K562 (cell line): ENCODE measurements around the gene KIF26B. TPM values are rescaled to one million over a fixed set of nuclear protein-coding genes. Genes with fewer than 3 reads are reported as not detected.

Source experiments
- ATAC-seq: fragments of 200-7000 bp; cut with Tn5 transposase; 3 replicates; pipeline ENCODE4 v1.9.1; 2020; ENCODE audit warnings: moderate library complexity
- BruUV-seq: library from RNA; stranded (reverse); fragments of 400-500 nt; replicated peaks from 2 replicates; lab custom pipeline; 2021; lab: Mats Ljungman, UMichigan
- CTCF ChIA-PET: fragments of 300-600 bp; formaldehyde crosslinking; extraction: SDS; loops from one replicate; lab custom pipeline; 2021; ENCODE audit warnings: low intra/inter-chr PET ratio; lab: Yijun Ruan, JAX
- POLR2A ChIA-PET: fragments of 300-600, 350-650 bp; sonication (Branson Sonifier 250); formaldehyde crosslinking; extraction: SDS; loops from one replicate; lab custom pipeline; 2021; ENCODE audit warnings: antibody characterized with exemption, inconsistent platforms; lab: Yijun Ruan, JAX
- DNase-seq, 4 experiments: peaks; one replicate each; pipeline versions ENCODE4 v3.0.0 to v3.0.0-alpha.2; 2011 to 2018; ENCODE audit warnings: low spot score in 3 of 4, mixed read lengths in 3 of 4; ENCODE audit errors: extremely low read depth in 1 of 4
- FAIRE-seq: peaks from 2 replicates; lab custom pipeline; 2011; peaks lifted over from hg19 to GRCh38; lab: Jason Lieb, UNC
- H2AFZ ChIP-seq: 2 replicates; pipeline ENCODE4 v1.6.0; 2011; ENCODE audit warnings: low read depth, low read length, control low read depth, inconsistent platforms
- H3K27ac ChIP-seq: fragments of 200-600 bp; 3 replicates; pipeline ENCODE4 v1.8.0; 2011; ENCODE audit warnings: low read depth, mild to moderate bottlenecking, control low read depth, inconsistent platforms, low read length, moderate library complexity, mixed read lengths; ENCODE audit errors: extremely low read depth
- H3K27me3 ChIP-seq, 2 experiments: fragments of 300-600 bp in 1 of 2; 2 replicates in 1 of 2; 3 replicates in 1 of 2; pipeline versions ENCODE4 v1.6.0 to v1.8.0; 2011; ENCODE audit warnings: inconsistent platforms in 2 of 2, low read length in 2 of 2, mild to moderate bottlenecking in 1 of 2, mixed read lengths in 1 of 2, moderate library complexity in 1 of 2; ENCODE audit not compliant: control insufficient read depth in 2 of 2, insufficient read depth in 2 of 2
- H3K36me3 ChIP-seq: fragments of 300-600 bp; 3 replicates; pipeline ENCODE4 v1.8.0; 2011; ENCODE audit warnings: mild to moderate bottlenecking, low read length, inconsistent platforms; ENCODE audit not compliant: control insufficient read depth, insufficient read depth
- H3K4me1 ChIP-seq, 2 experiments: fragments of 200-600 bp in 1 of 2; replicated peaks in 1 of 2; 2 replicates in 1 of 2; 3 replicates in 1 of 2; pipeline versions ENCODE4 v1.5.1 to v1.8.0; 2011; ENCODE audit warnings: inconsistent platforms in 2 of 2, low read length in 2 of 2, mild to moderate bottlenecking in 1 of 2, mixed read lengths in 1 of 2, moderate library complexity in 1 of 2; ENCODE audit not compliant: control insufficient read depth in 2 of 2, insufficient read depth in 2 of 2
- H3K4me2 ChIP-seq: 2 replicates; pipeline ENCODE4 v1.6.1; 2011; ENCODE audit warnings: low read length, control low read depth, inconsistent platforms, mixed read lengths; ENCODE audit not compliant: insufficient read depth
- H3K4me3 ChIP-seq: fragments of 200-600 bp; sonication (generic), shearing (Covaris generic); 2 replicates; pipeline ENCODE4 v1.5.1; 2016; ENCODE audit warnings: control low read depth, inconsistent platforms
- H3K79me2 ChIP-seq: fragments of 200-600 bp; 3 replicates; pipeline ENCODE4 v1.8.0; 2011; ENCODE audit warnings: low read length, inconsistent platforms; ENCODE audit not compliant: control insufficient read depth, insufficient read depth
- H3K9ac ChIP-seq, 2 experiments: 2 replicates each; pipeline versions ENCODE4 v1.6.0 to v1.6.1; 2011; ENCODE audit warnings: low read depth in 2 of 2, low read length in 2 of 2, control low read depth in 1 of 2, inconsistent platforms in 1 of 2, mild to moderate bottlenecking in 1 of 2, mixed read lengths in 1 of 2; ENCODE audit not compliant: insufficient read depth in 1 of 2
- H3K9me1 ChIP-seq: one replicate; pipeline ENCODE4 v1.6.0; 2011; ENCODE audit warnings: inconsistent platforms, mild to moderate bottlenecking, low read length, moderate library complexity; ENCODE audit not compliant: control insufficient read depth, insufficient read depth
- H3K9me3 ChIP-seq: replicated peaks from 2 replicates; pipeline ENCODE4 v1.5.1; 2011; ENCODE audit warnings: low read depth, low read length, inconsistent platforms; ENCODE audit not compliant: control insufficient read depth, insufficient read depth
- H4K20me1 ChIP-seq: replicated peaks from 2 replicates; pipeline ENCODE4 v1.6.1; 2011; ENCODE audit warnings: low read length, inconsistent platforms, mixed read lengths; ENCODE audit not compliant: control insufficient read depth, insufficient read depth
- ASH1L ChIP-seq: fragments of 450-650 bp; IDR thresholded peaks from 2 replicates; pipeline ENCODE4 v1.6.1; 2018; ENCODE audit warnings: borderline replicate concordance, mild to moderate bottlenecking, low read depth; ENCODE audit not compliant: partially characterized antibody
- BRCA1 ChIP-seq, 2 experiments: fragments of 450-650 bp in 1 of 2; sonication (generic) in 1 of 2; formaldehyde crosslinking in 1 of 2; IDR thresholded peaks; 2 replicates each; pipeline versions ENCODE4 v1.5.0 to v1.6.1; 2017 to 2020; ENCODE audit warnings: mild to moderate bottlenecking in 1 of 2, missing genetic modification reagents in 1 of 2
- ETS2 ChIP-seq: IDR thresholded peaks from 2 replicates; pipeline ENCODE4 v1.6.1; 2016; ENCODE audit warnings: borderline replicate concordance, missing genetic modification characterization, mild to moderate bottlenecking, moderate library complexity, missing compliant biosample characterization; ENCODE audit not compliant: poor library complexity, severe bottlenecking
- FOXP1 ChIP-seq: sonication (generic); formaldehyde crosslinking; IDR thresholded peaks from 2 replicates; pipeline ENCODE4 v1.8.0; 2022; ENCODE audit warnings: mild to moderate bottlenecking, missing genetic modification reagents
- HCFC1 ChIP-seq: IDR thresholded peaks from 2 replicates; pipeline ENCODE4 v1.6.1; 2012; ENCODE audit warnings: low read depth, low read length, improper control_type of control experiment
- HDAC8 ChIP-seq: fragments of 450-650 bp; IDR thresholded peaks from 2 replicates; pipeline ENCODE4 v1.6.1; 2016; ENCODE audit warnings: mild to moderate bottlenecking, missing genetic modification characterization, moderate library complexity, missing compliant biosample characterization
- MAFK ChIP-seq: IDR thresholded peaks from 2 replicates; pipeline ENCODE4 v1.6.1; 2011; ENCODE audit warnings: low read length, improper control_type of control experiment
- NFE2L1 ChIP-seq: fragments of 450-650 bp; IDR thresholded peaks from 2 replicates; pipeline ENCODE4 v1.6.1; 2016; ENCODE audit warnings: missing genetic modification characterization, low read depth, mild to moderate bottlenecking, missing compliant biosample characterization, moderate library complexity, borderline replicate concordance
- TBL1XR1 ChIP-seq, 2 experiments: IDR thresholded peaks; 2 replicates each; pipeline ENCODE4 v1.6.1; 2012; ENCODE audit warnings: improper control_type of control experiment in 2 of 2, low read length in 2 of 2, mild to moderate bottlenecking in 1 of 2
- THRAP3 ChIP-seq: fragments of 450-650 bp; IDR thresholded peaks from 2 replicates; pipeline ENCODE4 v1.6.1; 2016; ENCODE audit warnings: mild to moderate bottlenecking, inconsistent platforms, borderline replicate concordance
- ZNF146 ChIP-seq: IDR thresholded peaks from one replicate; pipeline ENCODE4 v1.6.1; 2018; ENCODE audit warnings: missing compliant biosample characterization; ENCODE audit not compliant: unreplicated experiment
- ZNF175 ChIP-seq: fragments of 200-800 bp; sonication (Bioruptor generic); IDR thresholded peaks from 2 replicates; pipeline ENCODE4 v1.6.1; 2016; ENCODE audit warnings: low read depth, mild to moderate bottlenecking, missing genetic modification characterization, missing compliant biosample characterization
- ZNF232 ChIP-seq: sonication (generic); formaldehyde crosslinking; IDR thresholded peaks from 2 replicates; pipeline ENCODE4 v1.8.0; 2022; ENCODE audit warnings: mild to moderate bottlenecking, missing genetic modification reagents
- ZNF384 ChIP-seq: IDR thresholded peaks from 2 replicates; pipeline ENCODE4 v1.6.1; 2012; ENCODE audit warnings: low read depth, low read length, improper control_type of control experiment
- WGBS: fragments of 100-300 bp; shearing (Covaris generic); methylation state at CpG from one replicate; pipeline ENCODE4 v1.1.6; 2016; ENCODE audit warnings: low coverage, mixed read lengths; ENCODE audit not compliant: insufficient coverage; ENCODE audit errors: missing lambda C conversion rate; 5-methylcytosine and 5-hydroxymethylcytosine counted together
- in situ Hi-C: fragments of 300-500 bp; cut with MboI; formaldehyde crosslinking; loops from 4 replicates; pipeline ENCODE4 v1.15.0; 2018; ENCODE audit warnings: inconsistent platforms, mixed read lengths
- intact Hi-C: fragments of 100-400 bp; cut with micrococcal nuclease; formaldehyde crosslinking; loops from 2 replicates; pipeline ENCODE4 v1.14.2; 2022
- polyA plus RNA-seq, 8 experiments: library from polyadenylated mRNA; depleted of rRNA in 4 of 8; stranded (reverse) in 5 of 8; unstranded in 3 of 8; fragments of >200 nt; fragmentation: Nextera tagmentation in 2 of 8; fragmentation: Illumina TruSeq in 1 of 8; extraction: Ambion mirVana in 2 of 8; extraction: Trizol in 1 of 8; gene quantifications; 2 replicates each; pipeline versions ENCODE4 v1.2.1 to v1.2.3, GENCODE V29; 2011 to 2014; ENCODE audit warnings: inconsistent platforms in 1 of 8, missing spikeins in 1 of 8
- total RNA-seq, 7 experiments: library from RNA; depleted of rRNA in 6 of 7; stranded (reverse); fragments of >200 nt in 6 of 7; fragmentation: Illumina TruSeq in 2 of 7; extraction: Trizol in 2 of 7; gene quantifications; 2 replicates each; pipeline versions ENCODE4 v1.2.1 to v1.2.3, GENCODE V29; 2011 to 2021; ENCODE audit warnings: low replicate concordance in 1 of 7
- TF ChIP-seq, protein P1 (sequence below): fragments of 450-650 bp; formaldehyde crosslinking; IDR thresholded peaks from 2 replicates; pipeline ENCODE4 v1.4.0; 2020; ENCODE audit warnings: mild to moderate bottlenecking, moderate library complexity
- TF ChIP-seq, protein P2 (sequence below): IDR thresholded peaks from 2 replicates; pipeline ENCODE4 v1.6.1; 2011; ENCODE audit warnings: borderline replicate concordance, low read depth, mild to moderate bottlenecking, moderate library complexity, low read length; ENCODE audit not compliant: insufficient read depth, poor library complexity, severe bottlenecking
- TF ChIP-seq, protein P3 (sequence below): fragments of 450-650 bp; IDR thresholded peaks from one replicate; pipeline ENCODE4 v1.6.1; 2018; ENCODE audit warnings: mild to moderate bottlenecking, moderate library complexity; ENCODE audit not compliant: partially characterized antibody

Gene KIF26B
- total and polyA plus RNA-seq, 9 of the 15 experiments (the other 6 are each of a cell fraction or from before 2014, with no cell fraction given), result 0.02 to 0.08 (median 0.03) TPM; not detected in 6

DNA sequence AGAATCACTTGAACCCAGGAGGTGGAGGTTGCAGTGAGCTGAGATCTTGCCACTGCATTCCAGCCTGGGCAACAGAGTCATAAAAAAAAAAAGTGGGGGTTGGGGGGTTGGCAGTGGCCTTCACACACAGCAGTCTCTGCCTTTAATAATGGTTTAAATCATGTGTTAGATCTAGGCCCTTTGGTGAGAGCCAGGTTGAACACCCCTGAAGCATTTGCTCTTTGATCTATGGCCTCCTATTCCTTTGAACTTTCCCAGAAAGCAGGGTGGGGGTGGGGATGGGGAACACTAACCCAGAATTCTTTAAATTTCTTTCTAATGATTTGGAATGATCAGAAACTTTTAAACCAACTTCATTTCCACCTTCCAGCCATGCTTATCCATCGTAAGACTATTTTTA is 313.0 kb downstream of the KIF26B start:
- H3K9me1 ChIP-seq, result no peaks in the 10 kb centered on the region
- in situ Hi-C loops (no loop called here), intact Hi-C loops (no loop called here)
- CTCF ChIA-PET, result no interaction called here
- H4K20me1 ChIP-seq, result no peaks in the 10 kb centered on the region
- H3K4me2 ChIP-seq, result no peak overlapping the region
- DNase-seq, result no peak
- FAIRE-seq, result no peak
- no peak overlapping the region for H3K27ac ChIP-seq
- peaks cover 0 to 4% of the 10 kb centered on the region in 2 experiments; a peak in 1 of 5 replicates for H3K4me1 ChIP-seq
- H3K4me3 ChIP-seq, result no peak overlapping the region
- H3K36me3 ChIP-seq, result no peaks in the 10 kb centered on the region
- no TSS peak for BruUV-seq
- peaks cover 26 to 65% of the 10 kb centered on the region in 2 experiments for H3K27me3 ChIP-seq
- WGBS, result 0% methylated on average over 1 of the region's 1 CpG
- no peak overlapping the region for H2AFZ ChIP-seq
- ATAC-seq, result no peak
- no peaks in the 10 kb centered on the region for H3K9me3 ChIP-seq
- no peak overlapping the region for H3K9ac ChIP-seq
- POLR2A ChIA-PET, result interaction anchor here (1.5 kb wide), 1 partner anchor 19 kb away, joined by 4 read pairs; no protein-coding TSS in a partner anchor
- H3K79me2 ChIP-seq, result no peaks in the 10 kb centered on the region
- TF ChIP-seq HDAC8 (tag), result no peak
- TF ChIP-seq BRCA1 (IDR thresholded peaks at IDR 0.05), result no peak
- no peak for TF ChIP-seq BRCA1 (CRISPR knock-in tag; IDR thresholded peaks at IDR 0.05)
- TF ChIP-seq HCFC1, result no peak
- TF ChIP-seq NFE2L1 (tag), result no peak
- no peak for TF ChIP-seq ZNF384
- TF ChIP-seq ZNF232 (CRISPR knock-in tag), result no peak
- no peak for TF ChIP-seq ASH1L
- TF ChIP-seq FOXP1 (CRISPR knock-in tag), result no peak
- no peak for TF ChIP-seq MAFK
- no peak for TF ChIP-seq THRAP3
- no peak for TF ChIP-seq ETS2 (tag)
- TF ChIP-seq ZNF175 (CRISPR knock-in tag), result no peak
- TF ChIP-seq TBL1XR1 (IDR thresholded peaks at IDR 0.05; ENCODE audit: low read length in 2 of 2), result no peak
- TF ChIP-seq, protein P1, sequence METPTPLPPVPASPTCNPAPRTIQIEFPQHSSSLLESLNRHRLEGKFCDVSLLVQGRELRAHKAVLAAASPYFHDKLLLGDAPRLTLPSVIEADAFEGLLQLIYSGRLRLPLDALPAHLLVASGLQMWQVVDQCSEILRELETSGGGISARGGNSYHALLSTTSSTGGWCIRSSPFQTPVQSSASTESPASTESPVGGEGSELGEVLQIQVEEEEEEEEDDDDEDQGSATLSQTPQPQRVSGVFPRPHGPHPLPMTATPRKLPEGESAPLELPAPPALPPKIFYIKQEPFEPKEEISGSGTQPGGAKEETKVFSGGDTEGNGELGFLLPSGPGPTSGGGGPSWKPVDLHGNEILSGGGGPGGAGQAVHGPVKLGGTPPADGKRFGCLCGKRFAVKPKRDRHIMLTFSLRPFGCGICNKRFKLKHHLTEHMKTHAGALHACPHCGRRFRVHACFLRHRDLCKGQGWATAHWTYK (CRISPR knock-in tag), result no peak
- TF ChIP-seq, protein P2, sequence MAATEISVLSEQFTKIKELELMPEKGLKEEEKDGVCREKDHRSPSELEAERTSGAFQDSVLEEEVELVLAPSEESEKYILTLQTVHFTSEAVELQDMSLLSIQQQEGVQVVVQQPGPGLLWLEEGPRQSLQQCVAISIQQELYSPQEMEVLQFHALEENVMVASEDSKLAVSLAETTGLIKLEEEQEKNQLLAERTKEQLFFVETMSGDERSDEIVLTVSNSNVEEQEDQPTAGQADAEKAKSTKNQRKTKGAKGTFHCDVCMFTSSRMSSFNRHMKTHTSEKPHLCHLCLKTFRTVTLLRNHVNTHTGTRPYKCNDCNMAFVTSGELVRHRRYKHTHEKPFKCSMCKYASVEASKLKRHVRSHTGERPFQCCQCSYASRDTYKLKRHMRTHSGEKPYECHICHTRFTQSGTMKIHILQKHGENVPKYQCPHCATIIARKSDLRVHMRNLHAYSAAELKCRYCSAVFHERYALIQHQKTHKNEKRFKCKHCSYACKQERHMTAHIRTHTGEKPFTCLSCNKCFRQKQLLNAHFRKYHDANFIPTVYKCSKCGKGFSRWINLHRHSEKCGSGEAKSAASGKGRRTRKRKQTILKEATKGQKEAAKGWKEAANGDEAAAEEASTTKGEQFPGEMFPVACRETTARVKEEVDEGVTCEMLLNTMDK, result no peak
- TF ChIP-seq ZNF146 (CRISPR knock-in tag), result no peak
- TF ChIP-seq, protein P3, sequence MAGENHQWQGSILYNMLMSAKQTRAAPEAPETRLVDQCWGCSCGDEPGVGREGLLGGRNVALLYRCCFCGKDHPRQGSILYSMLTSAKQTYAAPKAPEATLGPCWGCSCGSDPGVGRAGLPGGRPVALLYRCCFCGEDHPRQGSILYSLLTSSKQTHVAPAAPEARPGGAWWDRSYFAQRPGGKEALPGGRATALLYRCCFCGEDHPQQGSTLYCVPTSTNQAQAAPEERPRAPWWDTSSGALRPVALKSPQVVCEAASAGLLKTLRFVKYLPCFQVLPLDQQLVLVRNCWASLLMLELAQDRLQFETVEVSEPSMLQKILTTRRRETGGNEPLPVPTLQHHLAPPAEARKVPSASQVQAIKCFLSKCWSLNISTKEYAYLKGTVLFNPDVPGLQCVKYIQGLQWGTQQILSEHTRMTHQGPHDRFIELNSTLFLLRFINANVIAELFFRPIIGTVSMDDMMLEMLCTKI, result no peak
